Measurements from ENCODE around the gene IPO4. TPM values are rescaled to one million over a fixed set of nuclear protein-coding genes. Genes with fewer than 3 reads are reported as not detected.

IPO4 gene
- total and polyA plus RNA-seq, 2 of the 13 experiments (the other 11 are each of a cell fraction or from before 2014, with no cell fraction given) = 39.0 to 179 TPM

GRCh38 chr14:24232645-24233537 is 44.3 kb upstream of the IPO4 start, which contains the start of gene GMPR2 (continued):
- no peak for TF ChIP-seq GRHL1 (CRISPR knock-in tag; conservative IDR thresholded peaks at IDR 0.05)
- 0 out of 2 replicates have a peak, but pooled peaks have one; percentile 50 for TF ChIP-seq NR1H2 (CRISPR knock-in tag; IDR thresholded peaks at IDR 0.05; ENCODE audit: borderline replicate concordance, low read depth)
- no peak for TF ChIP-seq SNRNP70 (IDR thresholded peaks at IDR 0.05; ENCODE audit: low read depth, low read length)
- no peak; the same call in 1 of the 2 replicates for TF ChIP-seq ATF6 (CRISPR knock-in tag; conservative IDR thresholded peaks at IDR 0.05)
- TF ChIP-seq ZFAT (CRISPR knock-in tag; conservative IDR thresholded peaks at IDR 0.05) = no peak; the same call in 1 of the 2 replicates
- peak; percentile 62 for TF ChIP-seq ISL2 (CRISPR knock-in tag; IDR thresholded peaks at IDR 0.05)
- peak; percentile 77; the same call in 1 of the 2 replicates for TF ChIP-seq TEF (CRISPR knock-in tag; IDR thresholded peaks at IDR 0.05)
- TF ChIP-seq HNF4G (IDR thresholded peaks at IDR 0.05; ENCODE audit: borderline replicate concordance, low read depth, low read length) = peak; percentile 64; the same call in 1 of the 2 replicates
- peak; percentile 54; the same call in 1 of the 2 replicates for TF ChIP-seq HNF4G (CRISPR knock-in tag; IDR thresholded peaks at IDR 0.05; ENCODE audit: borderline replicate concordance, low read depth)
- peak; percentile 3; the same call in 1 of the 2 replicates for TF ChIP-seq NFYB (CRISPR knock-in tag; IDR thresholded peaks at IDR 0.05)
- no peak for TF ChIP-seq GTF2F1 (IDR thresholded peaks at IDR 0.05; ENCODE audit: low read length)
- TF ChIP-seq ZNF737 (CRISPR knock-in tag; IDR thresholded peaks at IDR 0.05; ENCODE audit: borderline replicate concordance) = peak; percentile 7
- TF ChIP-seq RBAK (CRISPR knock-in tag; IDR thresholded peaks at IDR 0.05) = no peak
- TF ChIP-seq SATB2 (CRISPR knock-in tag; IDR thresholded peaks at IDR 0.05) = peak; percentile 94
- TF ChIP-seq BHLHE40 (IDR thresholded peaks at IDR 0.05; ENCODE audit: low read length) = no peak
- peak; percentile 86 for TF ChIP-seq ZNF143 (CRISPR knock-in tag; IDR thresholded peaks at IDR 0.05)
- peak; percentile 27; the same call in 2 of the 3 replicates for TF ChIP-seq MXI1 (IDR thresholded peaks at IDR 0.05; ENCODE audit: borderline replicate concordance, low read depth, low read length)
- no peak; the same call in 1 of the 2 replicates for TF ChIP-seq STAT6 (CRISPR knock-in tag; IDR thresholded peaks at IDR 0.05; ENCODE audit: borderline replicate concordance)
- 0 out of 2 replicates have a peak, but pooled peaks have one; percentile 54 for TF ChIP-seq MTA3 (CRISPR knock-in tag; IDR thresholded peaks at IDR 0.05)

Measured in HepG2 (cell line).